NCI-H1694 treated with DMSO at 0.1 percent for 48 hours (cell line): ENCODE data around the gene PIP4K2C.

Experiments used
- DNase-seq: peaks from one replicate; lab custom pipeline; 2025; lab: John Stamatoyannopoulos, UW

The PIP4K2C gene

DNA sequence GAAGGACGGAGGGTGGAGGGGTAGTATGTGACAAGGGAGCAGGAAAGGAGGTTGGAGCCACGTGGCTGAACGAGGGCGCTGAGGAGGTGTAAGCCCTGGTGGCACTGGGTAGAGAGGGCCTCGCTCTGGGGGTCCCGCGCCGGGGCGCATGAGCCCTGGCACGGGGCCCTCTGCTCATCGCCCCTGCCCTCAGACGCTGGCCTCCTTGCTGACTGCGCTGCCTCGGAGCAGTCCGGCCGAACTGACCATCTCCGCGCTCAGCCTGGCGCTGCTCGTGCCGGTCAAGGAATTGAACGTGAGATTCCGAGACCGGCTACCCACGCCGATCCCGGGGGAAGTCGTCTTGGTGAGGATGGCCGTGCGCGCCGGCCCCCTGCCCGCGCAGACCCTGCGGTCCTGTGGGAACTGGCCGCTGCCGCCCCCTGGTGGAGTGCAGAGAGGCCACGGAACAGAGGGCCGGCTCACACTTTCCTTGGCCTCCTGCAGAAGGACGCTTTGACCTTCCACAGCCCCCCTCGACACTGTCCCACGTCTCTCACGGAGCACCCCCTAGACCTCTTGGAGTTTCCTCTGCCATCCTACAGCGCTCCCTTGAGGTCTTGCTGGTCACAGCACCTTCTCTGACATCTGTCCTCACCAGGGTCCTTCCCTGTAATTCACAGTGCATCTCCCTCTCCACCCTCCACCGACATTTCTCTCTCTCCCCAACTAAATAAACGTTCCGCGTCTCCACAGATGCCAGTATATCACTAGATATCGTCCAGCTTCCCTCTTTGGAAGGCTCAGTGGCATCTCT lies 30.7 kb downstream of the PIP4K2C start:
- peak; percentile 20 for DNase-seq

DNA sequence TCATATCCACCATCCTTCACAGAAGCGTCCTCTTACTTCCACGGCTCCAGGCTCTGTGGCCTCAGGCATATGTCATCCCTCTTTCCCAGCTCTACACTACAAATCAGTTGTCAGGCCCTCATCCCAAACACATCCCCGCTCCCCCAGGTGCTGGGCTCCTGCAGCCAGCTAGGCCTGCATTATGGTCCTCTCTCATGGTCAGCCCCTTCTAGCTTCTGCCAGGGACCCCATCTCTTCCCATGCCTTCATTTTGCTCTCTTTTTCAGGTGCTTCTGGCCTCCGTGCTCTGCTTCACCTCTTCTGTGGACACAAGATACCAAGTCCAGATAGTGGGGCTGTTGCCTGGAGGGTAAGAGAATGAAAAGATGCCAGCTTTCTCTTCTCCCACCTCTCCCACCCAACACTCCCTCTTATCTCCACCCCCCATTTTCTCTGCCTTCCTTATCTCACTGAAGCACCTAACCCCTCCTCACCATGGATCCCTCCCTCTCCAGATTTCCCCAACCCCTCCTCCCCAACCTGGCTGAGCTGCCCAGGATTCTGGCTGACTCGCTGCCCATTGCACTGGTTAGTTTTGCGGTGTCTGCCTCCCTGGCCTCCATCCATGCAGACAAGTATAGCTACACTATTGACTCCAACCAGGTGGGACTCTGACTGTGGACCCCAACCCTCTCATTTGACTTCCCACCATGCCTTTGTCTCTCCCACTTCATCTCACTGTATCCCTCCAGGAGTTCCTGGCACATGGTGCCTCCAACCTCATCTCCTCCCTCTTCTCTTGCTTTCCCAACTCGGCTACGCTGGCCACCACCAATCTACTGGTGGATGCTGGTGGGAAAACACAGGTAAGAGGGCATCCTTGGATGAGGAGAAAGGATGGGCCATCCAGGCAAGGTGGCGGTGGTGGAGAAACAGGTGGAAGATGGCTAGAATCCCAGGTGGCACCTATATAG lies 31.6 kb downstream of the PIP4K2C start:
- DNase-seq = no peak

GRCh38 chr12:57623385-57623784 lies 32.4 kb downstream of the PIP4K2C start:
- DNase-seq = no peak

DNA sequence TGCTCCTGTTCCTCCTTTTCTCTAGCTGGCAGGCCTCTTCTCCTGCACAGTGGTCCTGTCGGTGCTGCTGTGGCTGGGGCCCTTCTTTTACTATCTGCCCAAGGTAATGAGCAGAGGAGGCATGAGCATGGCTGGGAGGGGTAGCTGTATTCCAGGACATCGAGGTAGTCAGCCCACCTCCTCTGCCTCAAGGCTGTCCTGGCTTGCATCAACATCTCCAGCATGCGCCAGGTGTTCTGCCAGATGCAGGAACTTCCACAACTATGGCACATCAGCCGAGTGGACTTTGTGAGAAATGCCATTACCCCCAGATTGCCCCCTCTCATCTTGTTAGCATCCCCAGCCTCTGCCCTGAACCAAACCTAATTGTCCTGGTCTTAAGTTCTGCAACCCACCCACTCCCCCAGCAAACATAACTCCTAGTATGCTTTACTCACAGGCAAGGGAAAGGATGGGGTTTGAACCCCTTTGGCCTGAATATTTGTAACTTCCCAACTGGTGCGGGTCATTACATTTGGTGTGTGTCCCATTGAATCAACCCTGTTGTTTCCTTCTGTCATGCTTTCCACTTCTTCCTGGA lies 32.9 kb downstream of the PIP4K2C start:
- no peak for DNase-seq

DNA sequence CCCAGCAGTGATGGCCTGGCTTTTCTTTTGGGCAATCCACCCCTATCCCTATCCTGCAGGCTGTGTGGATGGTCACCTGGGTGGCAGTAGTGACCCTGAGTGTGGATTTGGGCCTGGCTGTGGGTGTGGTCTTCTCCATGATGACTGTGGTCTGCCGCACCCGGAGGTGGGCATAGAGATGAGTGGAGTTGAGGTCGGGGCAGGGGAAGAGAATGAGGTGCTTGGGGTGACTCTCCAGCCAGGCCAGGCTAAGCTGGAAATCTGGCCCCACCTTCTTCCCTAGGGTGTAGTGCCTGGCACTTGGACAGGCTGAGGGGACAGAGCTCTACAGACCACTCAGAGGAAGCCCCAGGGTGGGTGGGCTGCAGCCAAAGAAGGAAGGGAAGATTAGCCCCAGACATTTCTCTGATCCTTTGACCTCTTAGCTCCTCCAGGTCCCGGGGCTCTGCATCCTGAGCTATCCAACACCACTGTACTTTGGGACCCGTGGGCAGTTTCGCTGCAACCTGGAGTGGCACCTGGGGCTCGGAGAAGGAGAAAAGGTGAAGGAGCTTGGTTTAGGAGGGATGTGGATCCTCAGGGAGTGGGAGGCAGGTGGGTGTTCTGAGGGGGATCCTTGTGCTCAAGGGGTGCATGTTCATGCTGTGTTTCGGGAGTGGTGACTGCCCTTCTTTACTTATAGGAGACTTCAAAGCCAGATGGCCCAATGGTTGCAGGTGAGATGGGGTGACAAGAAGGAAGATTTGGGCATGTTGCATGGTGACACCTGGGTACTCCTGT lies 33.6 kb downstream of the PIP4K2C start:
- no peak for DNase-seq

DNA sequence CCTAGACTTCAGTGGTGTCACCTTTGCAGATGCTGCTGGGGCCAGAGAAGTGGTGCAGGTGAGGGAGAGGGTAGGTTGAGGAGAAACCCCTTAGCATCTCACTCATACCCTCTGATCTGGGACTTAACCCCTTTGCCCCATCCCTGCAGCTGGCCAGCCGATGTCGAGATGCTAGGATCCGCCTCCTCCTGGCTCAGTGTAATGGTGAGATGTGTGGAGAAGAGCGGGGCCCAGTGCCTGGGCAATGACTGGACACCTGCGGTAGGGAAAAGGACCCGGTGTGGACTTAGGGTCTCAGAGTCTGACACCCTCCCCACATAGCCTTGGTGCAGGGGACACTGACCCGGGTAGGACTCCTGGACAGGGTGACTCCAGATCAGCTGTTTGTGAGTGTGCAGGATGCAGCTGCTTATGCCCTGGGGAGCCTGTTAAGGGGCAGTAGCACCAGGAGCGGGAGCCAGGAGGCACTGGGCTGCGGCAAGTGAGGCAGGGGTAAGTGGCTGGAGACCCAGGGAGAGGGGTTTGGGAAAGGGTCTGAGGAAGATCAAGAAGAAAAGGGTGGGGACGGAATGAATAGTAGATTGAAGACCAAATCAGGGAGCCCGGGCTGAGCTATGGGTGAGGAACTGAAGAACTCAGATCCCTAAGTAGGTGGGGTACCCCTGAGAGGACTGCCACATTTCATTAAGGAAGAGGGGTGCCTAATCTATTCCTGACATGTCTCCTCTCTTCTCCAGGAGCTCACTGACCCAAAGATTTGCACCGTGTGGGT lies 34.5 kb downstream of the PIP4K2C start:
- DNase-seq = no peak

DNA sequence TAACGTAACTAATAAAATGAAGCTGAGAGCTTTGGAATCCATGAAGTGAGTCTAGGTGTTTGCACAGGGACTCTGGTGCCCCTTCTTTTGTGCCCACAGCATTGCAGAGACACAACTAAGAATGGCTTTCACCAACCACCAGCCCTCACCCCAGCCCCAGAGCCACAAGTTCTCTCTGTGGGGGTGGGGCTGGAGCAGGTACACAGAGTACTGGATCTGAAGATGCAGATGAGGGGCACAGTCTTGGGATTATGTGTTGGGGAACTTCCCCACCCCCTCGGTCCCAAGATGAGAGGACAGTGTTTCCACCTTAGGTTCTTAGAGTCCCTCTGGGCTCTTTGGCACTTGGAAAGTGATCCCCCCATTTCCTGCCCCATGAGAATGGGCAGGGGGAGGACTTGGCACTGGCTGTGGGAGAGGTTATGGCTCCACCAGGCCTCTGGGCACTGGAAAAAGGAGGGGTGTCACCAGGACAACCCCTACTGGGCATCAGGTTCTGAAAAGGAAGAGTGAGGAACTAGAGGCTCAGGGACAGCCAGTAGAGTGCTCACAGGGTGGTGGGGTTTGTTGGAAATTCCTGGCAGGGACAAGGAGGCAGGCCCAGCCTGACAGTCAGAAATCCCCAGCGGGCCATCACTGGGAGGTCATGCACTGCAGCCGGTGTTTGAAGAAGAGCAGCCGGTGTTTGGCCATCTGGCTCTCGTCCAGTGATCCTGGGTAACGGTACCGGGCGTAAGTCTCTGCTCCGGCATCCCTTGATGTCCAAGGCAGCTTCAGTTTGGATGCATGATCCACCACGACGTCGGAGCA lies 35.3 kb downstream of the PIP4K2C start:
- DNase-seq = no peak

DNA sequence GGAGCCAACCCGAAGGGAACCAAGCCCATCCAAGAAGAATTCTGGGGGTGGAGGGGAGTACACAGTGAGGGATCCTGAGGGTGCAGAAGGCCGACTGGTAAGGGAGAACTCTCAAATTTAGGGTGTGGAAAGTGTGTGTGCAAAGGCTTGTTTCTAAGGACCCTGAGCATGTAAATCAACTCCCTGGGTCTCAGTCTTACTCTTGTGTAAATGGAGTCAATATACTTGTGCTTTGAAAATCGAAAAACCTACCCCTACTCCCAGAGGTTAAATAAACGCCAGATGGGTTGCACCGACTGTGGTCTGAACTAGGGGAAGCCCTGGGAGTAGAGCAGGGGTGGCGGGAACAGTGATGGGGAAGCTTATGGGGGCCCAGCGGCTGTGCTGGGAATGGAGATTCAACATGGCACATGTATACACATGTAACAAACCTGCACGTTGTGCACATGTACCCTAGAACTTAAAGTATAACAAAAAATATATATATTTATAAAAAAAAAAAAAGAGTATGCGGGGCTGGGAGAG lies 36.0 kb downstream of the PIP4K2C start:
- DNase-seq = no peak

DNA sequence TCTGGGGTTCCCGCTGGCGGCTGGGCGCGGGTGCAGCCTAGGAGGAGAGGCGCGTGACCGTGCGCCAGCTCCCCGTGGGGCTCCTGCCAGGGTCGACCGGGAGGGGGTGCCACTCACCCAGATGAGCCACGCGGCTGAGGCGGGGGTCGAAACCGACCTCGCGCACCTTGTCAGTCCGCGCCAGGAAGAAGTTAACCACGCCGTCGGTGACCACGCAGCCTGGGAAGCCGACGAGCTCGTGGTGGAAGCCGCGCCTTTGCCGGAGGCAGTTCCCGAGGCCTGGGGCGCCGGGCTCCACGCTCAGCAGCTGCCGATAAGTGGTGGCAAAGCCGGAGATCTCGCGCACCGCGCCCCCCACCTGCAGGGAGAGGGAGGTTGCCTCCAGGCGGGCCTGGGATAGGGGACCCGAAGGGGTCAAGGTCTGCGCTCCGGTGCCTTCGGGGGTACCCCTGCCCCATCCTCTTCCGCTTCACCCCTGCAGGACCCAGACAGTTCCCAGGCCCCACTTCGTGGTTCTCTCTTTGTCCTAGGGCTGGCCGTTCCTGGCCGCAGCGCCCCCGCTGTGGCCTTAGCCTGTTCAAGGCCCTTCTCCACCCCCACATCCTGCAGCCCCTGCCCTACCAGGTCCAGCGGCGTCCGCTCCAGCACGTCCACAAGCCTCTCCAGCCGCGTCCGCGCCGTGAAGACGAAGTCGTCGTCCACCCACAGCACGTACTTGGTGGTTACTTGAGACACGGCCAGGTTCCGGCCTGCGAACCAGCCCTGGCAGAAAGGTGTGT lies 36.7 kb downstream of the PIP4K2C start:
- no peak for DNase-seq

GRCh38 chr12:57628280-57629191 lies 37.5 kb downstream of the PIP4K2C start:
- DNase-seq = no peak

GRCh38 chr12:57629897-57630471 lies 39.0 kb downstream of the PIP4K2C start:
- no peak for DNase-seq

DNA sequence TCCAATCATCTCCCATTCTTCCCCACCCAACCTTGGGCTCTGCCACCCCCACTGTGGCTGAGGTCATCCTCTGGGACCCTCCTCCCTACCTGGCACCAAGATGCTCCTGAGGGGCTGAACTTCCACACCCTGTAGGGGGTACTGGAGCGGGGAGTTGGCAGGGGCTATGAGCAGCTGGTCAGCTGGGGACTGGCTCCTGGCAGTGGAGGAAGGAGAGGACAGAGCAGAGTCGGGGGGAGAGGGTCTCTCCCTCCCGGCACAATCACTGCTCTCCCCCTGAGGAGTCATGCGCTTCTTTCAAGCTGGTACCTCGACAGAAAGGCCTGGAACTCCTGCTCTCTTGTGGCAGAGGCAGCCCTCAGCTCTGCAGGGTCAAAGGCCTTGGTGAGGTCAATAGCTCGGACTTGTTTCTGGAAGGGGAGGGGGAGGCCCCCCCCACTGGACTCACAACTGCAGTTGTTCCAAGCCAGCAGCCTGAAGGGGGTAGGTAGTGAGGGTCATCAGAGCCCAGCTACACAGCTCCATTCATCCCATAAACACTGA lies 40.0 kb downstream of the PIP4K2C start:
- no peak for DNase-seq

DNA sequence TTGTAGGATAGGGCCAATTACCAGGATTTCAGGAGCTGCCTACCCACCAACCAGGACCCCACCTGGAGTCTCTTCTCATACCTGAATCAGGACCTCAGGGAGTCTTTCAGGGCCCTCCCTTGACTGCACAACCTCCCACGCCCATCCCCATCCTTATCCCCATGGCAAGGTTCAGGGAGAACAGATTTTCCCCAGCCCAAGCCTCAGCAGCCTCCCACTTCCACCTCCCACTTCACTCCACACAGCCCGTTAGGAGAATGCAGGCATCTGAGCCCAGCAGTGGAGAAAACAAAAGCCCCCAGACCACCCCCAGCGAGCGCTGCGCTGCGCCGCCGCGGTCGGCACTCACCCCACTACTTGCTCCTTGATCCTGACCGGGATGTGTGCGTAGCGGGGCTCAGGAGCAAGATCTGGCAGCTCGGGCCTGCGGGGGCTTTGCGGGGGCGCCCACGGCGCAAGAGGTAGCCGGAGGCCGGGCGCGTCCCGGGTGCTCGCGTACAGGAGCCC lies 40.6 kb downstream of the PIP4K2C start:
- DNase-seq = no peak

DNA sequence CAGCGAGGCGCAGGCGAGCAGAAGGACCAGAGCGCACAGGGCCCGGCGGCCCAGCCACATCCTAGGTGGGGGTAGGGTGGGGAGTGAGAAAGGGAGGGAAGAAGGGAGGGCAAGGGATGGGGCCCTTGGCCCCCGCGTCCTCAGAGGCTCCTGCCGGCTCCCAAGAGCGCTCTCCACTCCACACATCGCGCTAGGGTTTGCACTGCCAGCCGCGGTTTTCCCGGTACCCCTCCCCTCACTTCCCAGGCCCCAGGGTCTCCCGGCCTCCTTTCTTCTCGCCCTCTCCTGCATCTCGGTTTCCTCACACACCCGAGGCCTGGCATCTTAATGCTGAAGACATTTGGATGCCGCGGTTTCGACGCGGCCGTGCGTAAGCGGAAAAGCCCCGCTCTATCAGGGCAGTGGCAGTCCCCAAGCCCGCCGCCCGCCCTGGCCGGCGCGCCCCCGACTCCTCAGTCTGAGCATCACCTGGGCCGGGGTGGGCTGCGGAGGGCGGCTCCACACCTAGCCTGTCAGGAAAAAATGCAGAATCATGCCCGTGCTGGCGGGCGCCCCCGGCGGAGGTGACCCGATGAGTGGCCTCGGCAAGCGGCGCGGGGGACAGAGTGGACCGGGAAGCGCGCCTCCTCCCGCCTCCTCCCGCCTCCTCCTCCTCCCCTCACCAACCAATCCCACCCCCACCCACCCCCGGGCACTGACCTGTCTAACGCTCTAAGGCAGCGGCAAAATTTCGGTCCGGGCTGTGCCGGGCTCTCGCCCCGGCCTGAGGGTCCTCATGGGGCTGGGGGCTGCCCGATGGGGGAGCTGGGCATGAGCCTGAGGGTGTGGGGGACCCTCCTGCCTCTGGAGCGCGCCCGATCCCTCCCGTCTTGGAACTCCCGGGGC lies 41.3 kb downstream of the PIP4K2C start:
- no peak for DNase-seq

GRCh38 chr12:57632958-57633840 lies 42.2 kb downstream of the PIP4K2C start, which contains the start of gene B4GALNT1:
B4GALNT1 (minus strand) TSS chr12:57633201; CDS start chr12:57632132, 1,069 bp downstream.
- peak; percentile 39 for DNase-seq
